ENCODE measurements around the gene SRGN.
A peak's percentile ranks its signal among the peaks of the same experiment; 100 is the strongest.

Gene SRGN

DNA sequence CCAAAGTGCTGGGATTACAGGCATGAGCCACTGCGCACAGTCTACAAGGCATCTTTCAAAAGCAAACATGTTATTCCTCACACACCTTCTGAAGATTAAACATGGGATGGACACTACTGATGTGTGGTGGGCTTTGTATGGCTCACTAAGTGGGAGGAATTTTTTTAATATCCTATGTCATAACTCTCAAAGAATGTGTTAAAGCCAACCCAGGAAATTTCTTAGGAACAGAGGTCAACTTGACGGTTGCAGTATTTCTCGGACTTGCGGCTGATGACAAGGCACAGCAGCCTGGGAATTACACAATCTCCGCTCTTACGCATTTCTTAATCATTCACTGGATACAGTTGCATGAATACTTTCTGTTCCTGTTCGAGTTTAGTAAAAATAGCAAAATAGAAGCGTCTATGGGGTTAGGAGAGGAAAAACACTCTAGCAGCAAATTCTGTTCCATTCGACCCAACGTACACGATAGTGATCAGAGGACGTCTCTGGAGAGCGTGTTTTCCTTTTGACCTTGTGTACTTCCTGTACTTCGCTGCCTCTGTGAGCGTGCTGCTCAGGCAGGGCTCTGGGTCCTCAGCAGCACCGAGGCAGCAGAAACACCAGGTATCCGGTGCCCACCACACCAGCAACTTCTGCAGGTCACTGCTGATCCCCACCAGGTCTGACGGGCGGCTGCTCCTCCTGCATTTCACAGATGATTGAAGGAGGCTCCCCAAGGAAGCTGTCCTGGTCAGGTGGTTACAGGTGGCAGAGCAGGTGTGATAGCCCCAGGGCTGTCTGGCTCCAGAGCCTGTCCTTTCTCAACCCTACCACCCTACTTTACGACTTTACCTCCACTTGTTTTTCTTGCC lies 26.4 kb upstream of the SRGN start:
- DNase-seq: peak in 3 of 5 donors; percentile 17 to 53 (median 18)

DNA sequence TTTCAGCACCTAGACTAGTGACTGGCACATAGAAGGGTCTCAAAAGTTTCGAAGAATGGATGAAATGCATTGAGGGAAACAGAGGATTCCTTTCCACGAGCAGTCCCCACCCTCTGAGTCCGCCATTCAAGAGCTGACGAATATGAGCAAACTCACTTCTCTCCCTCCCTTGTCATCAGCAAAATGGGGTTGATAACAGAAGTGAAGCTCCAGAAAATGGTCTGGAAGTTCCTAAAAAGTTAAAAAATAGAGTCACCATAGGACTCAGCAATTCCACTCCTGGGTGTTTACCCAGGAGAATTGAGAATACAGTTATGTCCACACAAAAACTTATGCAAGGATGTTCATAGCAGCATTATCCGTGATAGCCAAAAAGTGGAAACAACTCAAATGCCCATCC lies 25.0 kb upstream of the SRGN start:
- DNase-seq: no peak

DNA sequence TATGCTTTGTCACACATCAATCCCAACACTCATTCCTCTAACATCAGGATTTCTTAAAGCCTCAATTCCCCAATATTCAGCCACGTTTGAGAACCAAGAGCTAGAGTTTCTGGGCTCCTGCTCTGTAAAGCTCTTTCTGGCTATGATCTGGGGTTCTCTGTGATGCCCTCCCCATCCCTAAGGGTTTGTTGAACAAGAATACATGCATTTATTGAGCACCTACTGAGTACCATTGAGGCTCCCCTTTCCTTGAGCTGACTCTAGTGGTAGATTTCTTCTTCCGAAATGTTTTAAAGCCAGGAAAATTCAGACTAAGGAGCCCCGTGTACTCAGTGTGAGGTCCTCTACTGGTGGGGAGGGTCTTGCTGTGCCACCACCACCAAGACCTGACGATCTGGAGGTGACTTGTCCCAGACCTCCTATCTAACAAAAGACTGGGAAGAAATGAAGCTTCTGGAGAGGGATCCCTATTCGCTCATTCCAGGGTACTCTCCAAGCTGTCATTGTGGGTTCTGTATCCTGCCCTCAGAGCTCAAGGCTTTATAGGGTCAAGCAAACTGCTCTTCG lies 23.1 kb upstream of the SRGN start:
- DNase-seq: no peak

DNA sequence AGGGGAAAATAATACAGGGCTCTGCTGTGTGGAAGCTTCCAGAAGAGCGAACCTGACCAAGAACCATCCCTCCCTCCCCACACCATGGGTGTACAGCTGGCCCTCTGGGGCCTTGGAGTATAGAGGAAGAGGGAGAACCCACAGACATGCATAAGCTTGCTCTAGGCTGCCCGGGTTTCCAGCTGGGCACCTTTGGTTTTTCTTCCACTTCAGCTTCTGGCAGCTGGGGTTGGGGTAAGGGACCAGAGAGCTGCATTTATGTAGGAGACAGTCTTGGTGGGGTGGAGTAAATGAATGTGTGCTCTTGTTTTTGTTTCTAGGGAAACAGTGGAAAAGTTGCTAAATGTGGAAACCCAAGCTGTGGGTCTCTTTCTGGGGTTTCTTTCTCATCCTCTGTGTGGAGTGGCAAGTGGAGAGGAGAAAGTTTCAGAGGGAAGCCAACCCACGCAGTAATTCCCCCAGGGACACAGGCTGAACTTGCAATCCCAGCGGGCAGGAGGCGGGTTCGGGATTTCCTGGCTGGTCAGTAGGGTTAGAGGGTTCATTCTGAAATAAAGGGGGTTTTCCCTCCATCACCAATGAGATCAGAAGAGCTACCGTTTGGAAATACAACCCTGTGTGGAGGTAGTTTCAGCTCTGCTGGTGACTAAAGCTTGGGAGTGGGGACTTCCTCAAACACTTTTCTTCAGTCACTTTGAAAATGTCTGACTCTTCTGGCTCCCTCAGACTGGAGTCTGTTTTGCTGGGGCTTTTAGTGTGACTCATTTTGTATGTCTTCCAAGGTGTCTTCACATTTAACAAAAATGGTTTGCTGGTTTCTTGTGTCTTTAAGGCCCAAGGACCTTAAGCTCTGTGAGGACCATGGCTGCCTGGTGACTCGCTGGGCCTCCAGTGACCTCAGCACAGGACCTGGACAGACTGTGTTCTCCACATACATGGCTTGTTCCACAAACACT lies 22.2 kb upstream of the SRGN start:
- DNase-seq: peak in 1 of 5 donors; percentile 61

DNA sequence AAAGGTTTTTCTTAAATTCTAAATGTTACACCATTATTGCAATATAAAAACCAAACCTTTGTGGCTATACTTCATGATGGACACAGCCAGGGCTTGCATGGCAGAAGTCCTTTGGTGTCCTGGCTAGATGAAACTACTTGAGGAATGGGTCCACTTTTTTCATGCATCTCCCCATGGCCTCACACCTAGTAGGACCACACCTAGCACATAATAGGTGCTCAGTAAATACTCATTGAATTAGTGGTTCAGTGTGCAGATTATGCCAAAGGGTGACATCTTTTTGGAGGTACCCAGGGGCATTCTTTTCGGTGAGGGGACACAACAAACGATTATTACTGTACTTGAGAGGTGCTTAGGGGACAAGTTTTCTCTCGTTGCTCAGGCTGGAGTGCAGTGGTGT lies 20.7 kb upstream of the SRGN start:
- DNase-seq: no peak

DNA sequence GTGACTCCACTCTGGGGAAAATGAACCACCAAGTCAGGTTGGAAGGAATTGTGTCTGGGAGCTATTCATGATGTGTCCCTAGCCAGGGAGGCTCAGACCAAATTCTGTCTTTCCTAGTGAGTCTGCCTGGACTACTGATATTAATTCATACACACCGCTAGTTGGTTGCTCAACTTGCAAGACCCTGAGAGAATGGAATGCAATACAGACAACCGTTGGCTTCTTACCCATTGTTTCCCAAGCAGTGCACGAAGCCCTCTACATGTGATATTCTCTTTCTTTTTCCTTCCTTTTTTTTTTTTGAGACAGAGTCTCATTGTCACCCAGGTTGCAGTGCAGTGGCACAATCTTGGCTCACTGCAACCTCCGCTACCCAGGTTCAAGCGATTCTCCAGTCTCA lies 19.4 kb upstream of the SRGN start:
- DNase-seq: no peak

DNA sequence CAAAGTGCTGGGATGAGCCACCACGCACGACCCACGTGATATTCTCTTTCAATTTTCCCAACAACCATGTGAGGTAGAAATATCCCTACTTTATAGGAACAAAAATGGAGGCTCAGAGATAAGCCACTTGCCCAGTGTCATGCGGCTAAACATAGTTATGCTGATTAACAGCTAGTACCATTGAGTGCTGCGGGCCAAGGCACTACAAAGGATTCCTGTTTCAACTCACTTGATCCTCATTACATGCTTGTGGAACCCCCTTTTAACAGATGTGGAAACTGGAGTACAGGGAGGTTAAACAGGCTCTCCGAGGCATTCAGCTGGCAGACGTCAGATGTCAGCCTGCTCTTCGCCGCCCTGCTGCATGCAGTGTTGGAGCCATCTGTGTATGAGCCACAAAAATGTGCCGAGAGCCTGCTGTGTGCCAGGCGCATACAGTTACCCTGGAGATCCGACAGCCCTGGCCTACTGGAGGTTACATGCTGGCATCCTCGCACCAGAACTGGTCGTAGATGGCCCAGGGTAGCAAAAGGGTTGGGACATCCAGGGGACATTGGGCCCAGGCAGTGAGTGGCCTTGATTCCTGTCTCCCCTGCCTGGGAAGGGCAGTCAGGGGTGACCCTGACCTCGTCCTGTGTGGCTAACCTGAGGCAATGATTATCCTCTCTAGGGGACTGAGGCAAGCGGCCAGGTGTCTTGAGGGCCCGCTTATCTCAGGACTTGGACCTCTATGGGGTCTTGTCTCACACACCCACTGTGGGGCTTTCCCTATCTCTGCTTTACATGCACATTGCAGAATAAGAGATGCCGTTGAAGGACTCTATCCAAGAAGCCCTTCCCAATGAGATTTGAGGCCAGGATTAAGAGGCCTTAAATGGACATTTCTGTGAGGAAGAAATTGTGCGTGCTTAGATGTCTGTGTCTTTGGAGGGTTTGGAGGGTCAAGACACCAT lies 18.5 kb upstream of the SRGN start:
- DNase-seq: no peak

DNA sequence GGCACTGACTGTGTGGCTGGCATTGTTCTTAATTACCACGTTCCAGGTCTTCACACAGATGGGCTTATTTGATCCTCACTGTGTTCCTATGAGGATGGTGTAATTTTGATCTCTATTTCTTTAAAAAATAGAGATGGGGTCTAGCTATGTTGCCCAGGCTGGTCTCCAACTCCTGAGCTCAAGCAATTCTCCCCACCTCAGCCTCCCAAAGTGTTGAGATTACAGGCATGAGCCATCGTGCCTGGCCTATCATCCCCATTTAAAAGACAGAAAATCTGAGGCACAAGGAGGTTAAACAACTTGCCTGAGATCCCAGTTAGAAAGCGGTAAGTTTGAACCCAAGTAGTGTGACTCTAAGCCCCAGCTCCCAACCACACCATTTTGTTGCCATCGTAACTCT lies 17.0 kb upstream of the SRGN start:
- no peak for DNase-seq

DNA sequence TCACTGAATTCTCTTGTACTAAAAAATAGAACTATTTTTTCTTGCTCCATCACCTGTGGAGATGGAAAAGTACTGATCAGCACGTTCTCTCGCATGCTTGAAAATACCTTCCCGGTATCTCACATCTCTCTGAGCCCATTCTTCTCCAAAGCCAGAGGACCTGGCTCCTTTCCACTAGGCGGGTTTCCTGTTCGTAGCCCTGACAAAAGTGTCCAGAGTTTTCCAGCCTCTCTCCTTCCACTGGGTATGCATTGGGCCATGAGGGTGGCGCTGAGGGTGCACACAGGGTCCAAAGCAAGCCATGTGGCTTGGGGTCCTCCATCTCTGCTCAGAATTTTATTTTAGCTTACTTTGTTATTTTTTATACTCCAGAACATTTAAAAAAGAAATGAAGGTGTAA lies 16.3 kb upstream of the SRGN start:
- DNase-seq: no peak

DNA sequence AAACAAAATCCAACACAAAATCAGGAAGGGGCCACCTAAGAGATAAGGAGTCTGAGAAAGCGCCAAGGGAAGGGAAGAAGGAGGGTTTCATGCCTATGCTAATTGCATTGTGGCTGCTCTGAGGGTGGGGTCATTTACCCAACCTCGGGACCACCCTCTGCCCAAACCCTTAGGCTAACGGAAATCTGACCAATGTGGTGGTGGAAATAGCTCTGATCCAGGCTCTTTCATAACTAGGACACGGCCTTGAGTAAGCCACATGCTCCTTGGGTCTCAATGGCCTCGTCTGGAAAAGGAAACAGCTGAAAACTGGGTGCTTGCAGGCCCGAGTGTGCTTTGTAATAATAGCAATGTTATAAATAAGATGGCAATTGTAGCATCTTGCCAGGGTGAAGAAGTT lies 14.9 kb upstream of the SRGN start:
- DNase-seq: no peak

DNA sequence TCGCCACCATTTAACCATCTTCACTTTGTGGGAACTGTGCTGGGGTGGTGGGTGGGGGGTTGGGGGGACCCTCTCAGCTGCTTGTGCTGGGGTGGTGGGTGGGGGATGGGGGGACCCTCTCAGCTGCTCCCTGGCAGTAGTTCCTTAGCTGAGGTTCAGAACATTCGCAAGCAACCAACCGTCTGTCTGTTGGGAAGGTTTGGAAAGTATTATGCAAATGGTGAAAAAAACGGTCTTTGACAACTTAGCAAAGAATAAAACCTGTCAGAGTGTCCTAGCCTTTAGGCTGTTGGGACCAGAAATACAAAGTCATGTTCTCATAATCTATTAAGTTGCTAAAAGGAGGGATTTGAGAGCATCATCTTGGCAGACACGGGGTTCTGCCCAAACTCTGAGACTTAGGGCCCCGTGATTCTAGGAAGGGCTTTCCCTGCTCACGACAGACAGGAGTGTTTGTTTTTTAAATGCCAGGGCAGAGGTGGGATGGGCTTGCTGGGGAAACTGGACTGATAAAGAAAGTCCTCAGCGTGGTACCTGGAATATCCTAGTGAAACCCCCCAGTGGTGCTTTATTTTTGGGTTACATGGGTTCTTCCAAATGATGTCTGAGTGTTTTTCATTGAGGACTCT lies 14.1 kb upstream of the SRGN start:
- no peak for DNase-seq

DNA sequence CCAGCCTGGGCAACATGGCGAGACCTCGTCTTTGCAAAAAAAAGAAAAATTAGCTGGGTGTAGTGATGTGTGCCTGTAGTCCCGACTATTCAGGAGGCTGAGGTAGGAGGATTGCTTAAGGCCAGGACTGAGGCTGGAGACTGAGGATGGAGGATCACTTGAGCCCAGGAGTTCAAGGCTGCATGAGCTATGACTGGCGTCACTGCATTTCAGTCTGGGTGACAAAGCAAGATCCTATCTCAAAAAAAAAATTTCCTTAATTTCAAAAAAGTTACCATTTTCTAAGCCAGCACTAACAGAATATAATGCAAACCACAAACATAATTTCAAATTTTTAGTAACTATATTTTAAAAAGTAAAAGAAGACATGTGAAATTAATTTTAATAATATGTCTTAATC lies 13.4 kb upstream of the SRGN start:
- DNase-seq: no peak

DNA sequence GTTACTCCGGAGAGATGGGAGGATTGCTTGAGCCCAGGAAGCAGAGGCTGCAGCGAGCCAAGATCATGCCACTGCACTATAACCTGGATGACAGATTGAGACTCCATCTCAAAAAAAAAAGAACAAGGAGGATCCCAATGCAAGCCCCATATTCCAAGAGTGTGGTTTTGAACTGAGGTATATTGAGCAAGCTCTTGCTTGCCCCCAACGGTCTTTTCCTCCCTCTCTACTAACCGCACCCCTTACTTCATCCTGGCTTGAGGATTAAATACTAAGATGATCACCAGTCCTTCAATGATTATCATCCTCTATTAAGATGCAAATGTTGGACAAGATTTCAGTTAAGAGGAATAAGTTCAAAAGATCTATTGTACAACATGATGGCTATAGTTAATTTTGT lies 12.5 kb upstream of the SRGN start:
- no peak for DNase-seq

DNA sequence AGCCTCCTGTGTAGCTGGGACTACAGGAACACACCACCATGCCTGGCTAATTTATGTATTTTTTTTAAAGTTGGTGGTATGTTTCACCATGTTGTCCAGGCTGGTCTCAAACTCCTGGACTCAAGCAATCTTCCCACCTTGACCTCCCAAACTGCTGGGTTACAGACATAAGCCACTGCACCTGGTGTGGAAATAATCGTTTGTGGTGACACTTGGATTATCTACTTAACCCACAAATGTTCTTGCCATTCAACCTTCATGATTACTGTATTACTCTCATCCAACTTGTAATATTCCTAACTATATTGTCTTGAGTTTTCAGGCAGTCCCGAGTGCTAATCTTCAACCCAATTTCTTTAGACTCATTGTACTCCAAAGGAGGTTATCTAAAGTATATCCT lies 9.6 kb upstream of the SRGN start:
- DNase-seq: no peak

DNA sequence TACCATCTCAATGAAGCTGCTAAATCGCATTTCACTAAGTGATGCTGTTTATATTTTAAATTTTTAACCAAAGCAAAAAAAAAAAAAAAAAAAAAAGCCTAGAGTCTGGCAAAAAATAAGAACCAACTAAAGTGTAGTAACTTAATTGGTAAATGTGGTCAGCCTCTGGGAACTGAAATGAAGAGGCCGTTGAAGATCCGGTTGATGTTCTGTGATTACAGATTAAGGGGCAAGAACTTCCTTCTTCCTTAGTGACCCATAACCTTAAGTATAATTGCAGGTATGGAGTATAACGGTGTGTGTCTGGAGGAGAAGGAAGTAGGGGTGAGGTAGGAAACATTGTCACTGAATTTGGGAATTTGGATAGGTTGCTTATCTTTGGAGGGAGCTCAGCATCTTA lies 7.7 kb upstream of the SRGN start:
- no peak for DNase-seq

DNA sequence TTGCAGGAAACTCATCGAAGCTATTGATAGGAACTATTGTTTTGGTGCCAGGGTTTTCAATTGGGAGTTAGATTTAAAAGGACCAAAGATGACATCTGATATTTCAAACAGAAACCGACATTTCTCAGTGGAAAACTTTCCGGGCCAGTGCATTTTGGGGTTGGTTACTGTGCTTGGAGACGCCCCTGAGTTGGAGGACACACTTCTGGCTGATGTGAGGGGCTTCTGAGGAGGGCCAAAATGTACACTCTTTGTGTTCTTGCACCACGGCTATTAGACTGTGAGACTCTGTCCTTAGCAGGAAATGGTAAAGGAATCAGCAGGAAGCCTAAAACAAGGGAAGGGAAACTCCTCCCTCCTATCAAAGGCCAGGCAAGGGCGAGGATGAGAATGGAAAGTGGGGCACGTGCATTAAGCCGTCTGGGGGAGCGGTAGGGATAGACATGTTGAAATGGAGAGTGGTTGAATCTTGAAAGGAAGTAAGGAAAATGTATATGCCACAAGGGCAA lies 1.8 kb upstream of the SRGN start:
- no peak for DNase-seq

DNA sequence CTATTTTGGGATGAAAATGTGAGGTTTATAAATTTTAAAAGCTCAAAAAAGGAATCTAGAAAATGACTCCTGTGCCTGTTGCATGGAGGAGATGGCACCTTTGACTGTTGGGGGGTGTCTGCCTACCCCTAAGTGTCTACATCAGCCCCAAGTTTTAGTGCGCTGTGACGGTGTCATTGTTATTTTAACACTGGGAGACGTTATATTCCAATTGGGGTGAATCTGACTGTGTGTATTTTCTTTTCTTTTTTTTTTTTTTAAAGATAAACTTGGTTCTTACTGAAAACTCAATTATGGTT lies 517 bp downstream of the SRGN start:
- peak in 2 of 5 donors; percentile 24 to 36 for DNase-seq

DNA sequence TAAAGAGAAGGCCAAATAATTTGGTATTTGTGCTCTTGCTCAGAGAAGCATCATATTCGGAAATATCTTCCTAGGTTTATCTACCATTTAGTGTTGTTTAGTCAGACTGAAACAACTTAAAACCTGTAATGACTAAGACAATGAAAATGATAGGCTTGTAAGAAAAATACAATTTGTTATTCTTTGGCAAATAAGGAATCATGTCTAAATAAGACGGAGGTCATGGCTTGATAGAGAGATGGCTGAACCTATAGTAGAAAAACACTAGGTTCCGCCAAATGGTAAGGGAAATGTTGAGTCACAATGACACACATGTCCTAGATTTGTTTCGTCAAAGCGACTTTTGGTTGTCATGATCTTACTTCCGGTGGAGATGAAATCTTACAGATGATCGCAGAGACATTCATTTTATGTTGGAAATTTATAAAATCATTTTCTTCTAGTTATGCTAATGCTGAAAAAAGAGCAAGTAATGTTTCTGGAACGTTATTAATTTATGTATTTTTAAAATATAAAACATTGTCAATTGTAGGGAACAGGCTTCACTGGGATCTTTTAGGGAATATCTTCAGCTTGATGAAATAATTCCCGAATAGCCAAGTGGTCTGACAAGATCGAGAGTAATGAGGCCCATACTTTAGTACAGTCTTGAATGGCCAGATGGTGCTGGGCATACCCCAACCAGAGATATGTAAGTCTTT lies 1.0 kb downstream of the SRGN start:
- peak in 4 of 5 donors; percentile 29 to 92 (median 50) for DNase-seq

DNA sequence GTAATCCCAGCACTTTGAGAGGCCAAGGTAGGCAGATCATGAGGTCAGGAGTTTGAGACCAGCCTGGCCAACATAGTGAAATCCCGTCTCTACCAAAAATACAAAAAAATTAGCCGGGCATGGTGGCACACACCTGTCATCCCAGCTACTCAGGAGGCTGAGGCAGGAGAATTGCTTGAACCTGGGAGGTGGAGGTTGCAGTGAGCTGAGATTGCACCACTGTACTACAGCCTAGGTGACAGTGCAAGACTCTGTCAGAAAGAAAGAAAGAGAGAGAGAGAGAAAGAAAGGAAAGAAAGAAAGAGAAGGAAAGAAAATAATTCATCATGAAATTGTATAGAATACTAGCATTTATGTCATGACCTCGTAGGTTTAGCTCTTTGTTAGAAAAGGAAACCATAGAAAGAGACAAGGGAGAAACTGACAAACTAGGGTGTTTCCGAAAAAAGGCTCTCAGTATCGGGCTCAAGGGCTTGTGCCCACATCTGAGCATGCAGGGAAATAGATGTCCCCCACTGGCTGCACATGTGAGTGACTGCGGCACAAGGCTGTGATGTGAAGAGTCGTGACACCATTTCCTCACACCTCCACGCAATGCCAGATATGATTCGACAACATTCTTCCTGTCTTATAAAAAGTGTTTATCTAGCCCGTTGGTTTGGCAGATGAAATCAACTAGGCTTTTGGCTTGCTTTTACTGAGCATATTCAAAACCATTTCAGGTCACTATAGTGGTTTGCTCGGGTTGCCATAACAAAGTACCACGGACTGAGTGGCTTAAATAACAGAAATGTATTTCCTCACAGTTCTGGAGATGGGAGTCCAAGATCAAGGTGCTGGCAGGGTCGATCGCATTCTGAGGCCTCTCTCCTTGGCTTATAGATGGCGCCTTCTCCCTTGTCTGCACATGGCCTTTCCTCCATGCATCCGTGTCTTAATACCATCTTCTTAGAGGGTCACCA lies 2.0 kb downstream of the SRGN start:
- DNase-seq: peak; percentile 58 to 93 (median 73)

DNA sequence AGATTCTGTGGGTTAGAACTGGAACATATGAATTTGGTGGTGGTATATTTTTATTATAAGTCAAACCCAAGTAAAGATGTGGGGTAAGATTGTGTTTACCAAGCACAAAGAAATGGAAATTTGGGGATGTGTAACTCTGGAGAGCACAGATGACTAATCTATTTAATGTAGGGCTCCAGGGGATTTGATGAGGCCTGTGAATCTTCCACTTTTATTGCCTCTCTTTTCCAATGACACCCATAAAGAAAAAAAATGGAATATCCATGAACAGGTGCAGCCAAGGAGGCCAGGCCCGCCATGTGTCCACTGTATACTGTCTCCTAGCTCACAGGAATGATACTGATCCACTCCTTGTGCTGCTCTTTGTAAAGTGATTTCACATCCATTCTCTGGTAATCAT lies 2.8 kb downstream of the SRGN start:
- DNase-seq: no peak
